Measurements from ENCODE around the gene RNF152.

Gene RNF152

GRCh38 chr18:61893971-61894750 is 1.4 kb upstream of the RNF152 start:
- DNase-seq (ENCODE audit: low spot score), result peak; percentile 93

GRCh38 chr18:61893309-61893970 is 633 bp upstream of the RNF152 start:
- DNase-seq (ENCODE audit: low spot score), result peak; percentile 75

- DNase-seq (ENCODE audit: low spot score), result no peak
Observed at GRCh38 chr18:61891894-61892293, 913 bp downstream of the RNF152 start.

GRCh38 chr18:61891271-61891670 is 1.5 kb downstream of the RNF152 start:
- no peak for DNase-seq (ENCODE audit: low spot score)

- no peak for DNase-seq (ENCODE audit: low spot score)
Observed at GRCh38 chr18:61890344-61890743, 2.5 kb downstream of the RNF152 start.

- no peak for DNase-seq (ENCODE audit: low spot score)
Observed at GRCh38 chr18:61889541-61889940, 3.3 kb downstream of the RNF152 start.

- no peak for DNase-seq (ENCODE audit: low spot score)
Observed at GRCh38 chr18:61888622-61889021, 4.2 kb downstream of the RNF152 start.

GRCh38 chr18:61887838-61888237 is 5.0 kb downstream of the RNF152 start:
- no peak for DNase-seq (ENCODE audit: low spot score)

- no peak for DNase-seq (ENCODE audit: low spot score)
Observed at GRCh38 chr18:61883547-61883946, 9.3 kb downstream of the RNF152 start.

GRCh38 chr18:61882296-61883004 is 10.4 kb downstream of the RNF152 start:
- peak; percentile 25 for DNase-seq (ENCODE audit: low spot score)

GRCh38 chr18:61876899-61877298 is 15.9 kb downstream of the RNF152 start:
- DNase-seq (ENCODE audit: low spot score), result no peak

GRCh38 chr18:61870151-61870550 is 22.7 kb downstream of the RNF152 start:
- peak; percentile 81 for DNase-seq (ENCODE audit: low spot score)

GRCh38 chr18:61869636-61870035 is 23.2 kb downstream of the RNF152 start:
- no peak for DNase-seq (ENCODE audit: low spot score)

GRCh38 chr18:61865466-61866175 is 27.2 kb downstream of the RNF152 start:
- DNase-seq (ENCODE audit: low spot score), result peak; percentile 45

- DNase-seq (ENCODE audit: low spot score), result no peak
Observed at GRCh38 chr18:61861372-61861771, 31.4 kb downstream of the RNF152 start.

GRCh38 chr18:61860302-61860701 is 32.5 kb downstream of the RNF152 start:
- DNase-seq (ENCODE audit: low spot score), result no peak

- DNase-seq (ENCODE audit: low spot score), result no peak
Observed at GRCh38 chr18:61859113-61859512, 33.7 kb downstream of the RNF152 start.

GRCh38 chr18:61856678-61857077 is 36.1 kb downstream of the RNF152 start:
- no peak for DNase-seq (ENCODE audit: low spot score)

GRCh38 chr18:61855449-61856378 is 37.1 kb downstream of the RNF152 start:
- no peak for DNase-seq (ENCODE audit: low spot score)

- DNase-seq (ENCODE audit: low spot score), result no peak
Observed at GRCh38 chr18:61854578-61855448, 38.0 kb downstream of the RNF152 start.
